HCT116 (cell line): ENCODE data around the gene ITGAL. TPM values are rescaled to one million over a fixed set of nuclear protein-coding genes. Genes with fewer than 3 reads are reported as not detected.

Experiments used
- ATAC-seq: fragments of 200-7000 bp; cut with Tn5 transposase; 2 replicates; pipeline ENCODE4 v1.9.1; 2020; ENCODE audit warnings: mild to moderate bottlenecking, moderate library complexity
- BruUV-seq: library from RNA; stranded (reverse); fragments of 400-500 nt; replicated peaks from 2 replicates; lab custom pipeline; 2021; lab: Mats Ljungman, UMichigan
- CTCF ChIA-PET: fragments of 300-600 bp; sonication (Branson Sonifier 250); formaldehyde crosslinking; loops from one replicate; lab custom pipeline; 2021; ENCODE audit warnings: antibody characterized with exemption; lab: Charles Lee
- POLR2A ChIA-PET: fragments of 300-600, 350-600 bp; sonication (Branson Sonifier 250); formaldehyde crosslinking; loops from one replicate; lab custom pipeline; 2021; ENCODE audit warnings: antibody characterized with exemption; lab: Charles Lee
- RAD21 ChIA-PET, 2 experiments: fragments of 300-600 bp; sonication (Branson Sonifier 250); formaldehyde crosslinking; loops; one replicate each; lab custom pipeline; 2023; ENCODE audit warnings: low total read pairs in 2 of 2; ENCODE audit not compliant: uncharacterized antibody in 2 of 2, unreplicated experiment in 2 of 2, low non-redundant PET in 1 of 2; lab: Charles Lee
- DNase-seq: peaks from one replicate; pipeline ENCODE4 v3.0.0-alpha.2; 2010; ENCODE audit warnings: low read depth, low spot score
- H2AFZ ChIP-seq: fragments of 200-600 bp; shearing (Covaris generic), sonication (generic); 2 replicates; pipeline ENCODE4 v1.6.1; 2017; ENCODE audit warnings: low read depth, mixed run types, mixed read lengths, antibody characterized with exemption, low read length; ENCODE audit not compliant: poor library complexity, severe bottlenecking
- H3K27ac ChIP-seq: 2 replicates; pipeline ENCODE4 v1.5.1; 2012; ENCODE audit warnings: low read depth, low read length
- H3K27me3 ChIP-seq: fragments of 200-600 bp; sonication (generic); 2 replicates; pipeline ENCODE4 v1.6.1; 2016; ENCODE audit warnings: mixed run types, low read length, mixed read lengths; ENCODE audit not compliant: insufficient read depth
- H3K36me3 ChIP-seq, 2 experiments: fragments of 200-500 bp in 1 of 2; fragments of 200-600 bp in 1 of 2; sonication (Bioruptor generic) in 1 of 2; sonication (generic) in 1 of 2; 2 replicates each; pipeline versions ENCODE4 v1.5.1 to v1.6.1; 2014 to 2016; ENCODE audit warnings: low read length in 2 of 2, inconsistent platforms in 1 of 2, mixed read lengths in 1 of 2, mixed run types in 1 of 2; ENCODE audit not compliant: insufficient read depth in 2 of 2, control insufficient read depth in 1 of 2
- H3K4me1 ChIP-seq, 2 experiments: fragments of 200-600 bp in 1 of 2; sonication (generic) in 1 of 2; 2 replicates each; pipeline versions ENCODE4 v1.5.1 to v1.6.1; 2012 to 2017; ENCODE audit warnings: low read length in 2 of 2, inconsistent platforms in 1 of 2, mild to moderate bottlenecking in 1 of 2, mixed read lengths in 1 of 2, mixed run types in 1 of 2, moderate library complexity in 1 of 2; ENCODE audit not compliant: insufficient read depth in 2 of 2, control insufficient read depth in 1 of 2
- H3K4me2 ChIP-seq: fragments of 200-600 bp; sonication (generic); 2 replicates; pipeline ENCODE4 v1.6.1; 2017; ENCODE audit warnings: mixed run types, low read length, mixed read lengths
- H3K4me3 ChIP-seq, 2 experiments: fragments of 200-600 bp in 1 of 2; sonication (generic) in 1 of 2; replicated peaks in 1 of 2; 2 replicates each; pipeline ENCODE4 v1.5.1; 2011 to 2016; ENCODE audit warnings: low read length in 2 of 2, control low read depth in 1 of 2, low read depth in 1 of 2, mild to moderate bottlenecking in 1 of 2, mixed read lengths in 1 of 2, mixed run types in 1 of 2
- H3K79me2 ChIP-seq: fragments of 200-600 bp; sonication (generic); 2 replicates; pipeline ENCODE4 v1.6.1; 2017; ENCODE audit warnings: mild to moderate bottlenecking, mixed run types, low read length, moderate library complexity, mixed read lengths; ENCODE audit not compliant: insufficient read depth
- H3K9ac ChIP-seq: fragments of 200-600 bp; sonication (generic); 2 replicates; pipeline ENCODE4 v1.6.1; 2016; ENCODE audit warnings: low read length, mixed read lengths
- H3K9me2 ChIP-seq: fragments of 200-600 bp; sonication (generic), shearing (Covaris generic); 2 replicates; pipeline ENCODE4 v1.6.1; 2017; ENCODE audit warnings: mixed run types, mild to moderate bottlenecking, moderate library complexity; ENCODE audit not compliant: insufficient read depth
- H3K9me3 ChIP-seq, 2 experiments: fragments of 200-500 bp in 1 of 2; fragments of 200-600 bp in 1 of 2; sonication (Bioruptor generic) in 1 of 2; sonication (generic) in 1 of 2; 2 replicates each; pipeline ENCODE4 v1.6.1; 2014 to 2017; ENCODE audit warnings: low read length in 2 of 2, mixed read lengths in 2 of 2, inconsistent platforms in 1 of 2, low read depth in 1 of 2, mild to moderate bottlenecking in 1 of 2, mixed run types in 1 of 2, moderate library complexity in 1 of 2; ENCODE audit not compliant: control insufficient read depth in 1 of 2, insufficient read depth in 1 of 2
- H4K20me1 ChIP-seq: fragments of 200-600 bp; sonication (generic), shearing (Covaris generic); 2 replicates; pipeline ENCODE4 v1.6.1; 2017; ENCODE audit warnings: mixed run types, mild to moderate bottlenecking, moderate library complexity; ENCODE audit not compliant: insufficient read depth
- CBX3 ChIP-seq: IDR thresholded peaks from 2 replicates; pipeline ENCODE4 v1.6.1; 2012; ENCODE audit warnings: low read depth
- CEBPB ChIP-seq: IDR thresholded peaks from 2 replicates; pipeline ENCODE4 v1.6.1; 2012; ENCODE audit warnings: low read depth
- EZH2phosphoT487 ChIP-seq: fragments of 200-600 bp; IDR thresholded peaks from 2 replicates; pipeline ENCODE4 v1.6.1; 2018; ENCODE audit warnings: antibody characterized with exemption, borderline replicate concordance
- JUND ChIP-seq: IDR thresholded peaks from 2 replicates; pipeline ENCODE4 v1.6.1; 2012
- POLR2AphosphoS5 ChIP-seq: IDR thresholded peaks from 2 replicates; pipeline ENCODE4 v1.6.1; 2011; ENCODE audit warnings: mild to moderate bottlenecking, low read depth, low read length, moderate library complexity
- SIN3A ChIP-seq: IDR thresholded peaks from 2 replicates; pipeline ENCODE4 v1.6.1; 2012; ENCODE audit warnings: low read depth
- SP1 ChIP-seq: IDR thresholded peaks from 2 replicates; pipeline ENCODE4 v1.6.1; 2012; ENCODE audit warnings: low read depth
- YY1 ChIP-seq: IDR thresholded peaks from 2 replicates; pipeline ENCODE4 v1.6.1; 2011; ENCODE audit warnings: low read length, low read depth, moderate library complexity, mild to moderate bottlenecking; ENCODE audit not compliant: insufficient replicate concordance; ENCODE audit errors: extremely low read depth
- intact Hi-C: fragments of 100-400 bp; cut with micrococcal nuclease; formaldehyde crosslinking; loops from 2 replicates; pipeline ENCODE4 v1.10.0; 2022
- total RNA-seq: library from RNA; stranded (reverse); gene quantifications from one replicate; pipeline ENCODE4 v1.2.1, GENCODE V29; 2021; ENCODE audit not compliant: unreplicated experiment
- TF ChIP-seq, protein P1 (sequence below): IDR thresholded peaks from 2 replicates; pipeline ENCODE4 v1.6.1; 2012
- TF ChIP-seq, protein P2 (sequence below), 3 experiments: fragments of 200-600 bp in 1 of 3; sonication (generic) in 1 of 3; IDR thresholded peaks in 2 of 3; conservative IDR thresholded peaks in 1 of 3; 2 replicates each; pipeline ENCODE4 v1.5.1; 2012 to 2017; ENCODE audit warnings: low read depth in 2 of 3, low read length in 2 of 3, antibody characterized with exemption in 1 of 3, borderline replicate concordance in 1 of 3, control low read depth in 1 of 3, mild to moderate bottlenecking in 1 of 3, mixed read lengths in 1 of 3, mixed run types in 1 of 3, moderate library complexity in 1 of 3; ENCODE audit not compliant: insufficient read depth in 1 of 3

Gene ITGAL
- total RNA-seq, 1 experiment from 2014 or later = 1.4 TPM

DNA sequence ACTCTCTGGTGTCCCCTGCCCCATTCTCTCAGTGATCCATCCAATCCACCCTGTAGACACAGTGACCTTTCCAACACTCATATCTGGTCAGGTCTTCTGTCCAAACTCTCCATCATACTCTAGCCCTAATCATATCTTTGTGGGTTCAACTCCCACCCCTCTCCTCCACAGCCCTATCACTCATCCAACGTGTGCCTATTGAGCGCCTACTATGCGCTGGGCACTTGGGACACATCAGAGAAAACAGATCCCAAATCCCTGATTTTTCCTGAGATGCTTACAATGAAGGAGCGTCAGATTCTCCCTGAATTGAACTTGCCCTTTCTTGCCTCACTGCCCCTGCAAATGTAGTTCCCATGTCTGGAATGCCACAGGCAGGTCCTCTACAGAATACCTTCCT is 44.5 kb upstream of the ITGAL start:
- peaks cover 8 to 29% of the 10 kb centered on the region in 2 experiments for H3K4me1 ChIP-seq
- H3K9me3 ChIP-seq = no peaks in the 10 kb centered on the region
- ChIA-PET CTCF (no interaction called here), RAD21 (no interaction called here), POLR2A (no interaction called here)
- no peaks in the 10 kb centered on the region for H3K9me2 ChIP-seq
- peaks cover 15 to 41% of the 10 kb centered on the region in 2 experiments; a peak in 3 of 4 replicates for H3K36me3 ChIP-seq
- H3K4me3 ChIP-seq = no peak overlapping the region
- DNase-seq (no peak), ATAC-seq (no peak)
- H3K27me3 ChIP-seq = no peaks in the 10 kb centered on the region
- peak overlapping the region; percentile 96; the same call in 1 of the 2 replicates for H3K9ac ChIP-seq
- intact Hi-C loops = no loop called here
- peaks cover 64% of the 10 kb centered on the region for H3K79me2 ChIP-seq
- TF ChIP-seq SP1 (no peak), YY1 (no peak)
- H2AFZ ChIP-seq = no peak overlapping the region
- H3K4me2 ChIP-seq = peak overlapping the region; percentile 89
- peak overlapping the region; percentile 5; the same call in 1 of the 2 replicates for H3K27ac ChIP-seq
- BruUV-seq = no TSS peak
- no peaks in the 10 kb centered on the region for H4K20me1 ChIP-seq

- no peak for DNase-seq
- POLR2A ChIA-PET = interaction anchor here (0.5 to 1.6 kb wide), 15 partner anchors 11 to 507 kb away, joined by 3 to 15 read pairs (median 4); partner anchors contain the start of genes PRR14, SEPHS2, ZNF48 and ZNF689
- intact Hi-C loops = no loop called here
These were observed 43.2 kb upstream of the ITGAL start for GRCh38 chr16:30429418-30429677.

More at GRCh38 chr16:30429418-30429677, 43.2 kb upstream of the ITGAL start:
- peaks cover 53% of the 10 kb centered on the region for H3K79me2 ChIP-seq
- peak overlapping the region; percentile 89 to 94 for H3K4me3 ChIP-seq
- TF ChIP-seq, protein P1, sequence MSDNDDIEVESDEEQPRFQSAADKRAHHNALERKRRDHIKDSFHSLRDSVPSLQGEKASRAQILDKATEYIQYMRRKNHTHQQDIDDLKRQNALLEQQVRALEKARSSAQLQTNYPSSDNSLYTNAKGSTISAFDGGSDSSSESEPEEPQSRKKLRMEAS = no peak
- TF ChIP-seq POLR2AphosphoS5 (no peak), JUND (no peak), YY1 (no peak), CBX3 (no peak), CEBPB (no peak), SIN3A (no peak), EZH2phosphoT487 (no peak)
- TF ChIP-seq, protein P2, sequence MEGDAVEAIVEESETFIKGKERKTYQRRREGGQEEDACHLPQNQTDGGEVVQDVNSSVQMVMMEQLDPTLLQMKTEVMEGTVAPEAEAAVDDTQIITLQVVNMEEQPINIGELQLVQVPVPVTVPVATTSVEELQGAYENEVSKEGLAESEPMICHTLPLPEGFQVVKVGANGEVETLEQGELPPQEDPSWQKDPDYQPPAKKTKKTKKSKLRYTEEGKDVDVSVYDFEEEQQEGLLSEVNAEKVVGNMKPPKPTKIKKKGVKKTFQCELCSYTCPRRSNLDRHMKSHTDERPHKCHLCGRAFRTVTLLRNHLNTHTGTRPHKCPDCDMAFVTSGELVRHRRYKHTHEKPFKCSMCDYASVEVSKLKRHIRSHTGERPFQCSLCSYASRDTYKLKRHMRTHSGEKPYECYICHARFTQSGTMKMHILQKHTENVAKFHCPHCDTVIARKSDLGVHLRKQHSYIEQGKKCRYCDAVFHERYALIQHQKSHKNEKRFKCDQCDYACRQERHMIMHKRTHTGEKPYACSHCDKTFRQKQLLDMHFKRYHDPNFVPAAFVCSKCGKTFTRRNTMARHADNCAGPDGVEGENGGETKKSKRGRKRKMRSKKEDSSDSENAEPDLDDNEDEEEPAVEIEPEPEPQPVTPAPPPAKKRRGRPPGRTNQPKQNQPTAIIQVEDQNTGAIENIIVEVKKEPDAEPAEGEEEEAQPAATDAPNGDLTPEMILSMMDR (IDR thresholded peaks at IDR 0.05 in 2 of 3, conservative IDR thresholded peaks at IDR 0.05 in 1 of 3; ENCODE audit: borderline replicate concordance in 1 of 3, insufficient read depth in 1 of 3, low read depth in 2 of 3, low read length in 2 of 3) = no peak
- H3K4me2 ChIP-seq = peak overlapping the region; percentile 89
- peaks cover 8 to 29% of the 10 kb centered on the region in 2 experiments for H3K4me1 ChIP-seq
- ATAC-seq = no peak; the same call in 1 of the 2 replicates
- CTCF ChIA-PET = interaction anchor here (0.6 to 2.4 kb wide), 45 partner anchors 10 to 524 kb away, joined by 3 to 52 read pairs (median 5); partner anchors contain the start of genes FBRS, PRR14, TBC1D10B and TBX6
- no peaks in the 10 kb centered on the region for H3K9me2 ChIP-seq
- H2AFZ ChIP-seq = no peak overlapping the region
- peaks cover 6 to 30% of the 10 kb centered on the region in 2 experiments; a peak in 3 of 4 replicates for H3K36me3 ChIP-seq
- no peaks in the 10 kb centered on the region for H3K9me3 ChIP-seq
- peak overlapping the region; percentile 96 for H3K9ac ChIP-seq
- H3K27ac ChIP-seq = peak overlapping the region; percentile 66
- H4K20me1 ChIP-seq = no peaks in the 10 kb centered on the region
- BruUV-seq = TSS peak; percentile 65
- RAD21 ChIA-PET = interaction anchor here (0.6 to 1.6 kb wide), 12 partner anchors 11 to 221 kb away, joined by 3 to 18 read pairs (median 4); partner anchors contain the start of genes CD2BP2 (in 1 of the 2), PRR14 (in 1 of the 2), ZNF688 (in 1 of the 2) and ZNF747 (in 1 of the 2)
- H3K27me3 ChIP-seq = no peaks in the 10 kb centered on the region
